OCI-LY1 (cell line): ENCODE measurements around the gene HLA-DOA.

ENCODE experiments used
- H2AFZ ChIP-seq: fragments of 200-600 bp; sonication (generic), shearing (Covaris generic); 2 replicates; pipeline ENCODE4 v1.6.0; 2014; ENCODE audit warnings: antibody characterized with exemption, mild to moderate bottlenecking, low read length
- H3F3A ChIP-seq: fragments of 200-600 bp; sonication (generic), shearing (Covaris generic); 2 replicates; pipeline ENCODE4 v1.6.0; 2014; ENCODE audit warnings: mild to moderate bottlenecking, antibody characterized with exemption, low read length, moderate library complexity; ENCODE audit not compliant: insufficient read depth
- H3K27ac ChIP-seq: fragments of 200-600 bp; sonication (generic); 2 replicates; pipeline ENCODE4 v1.5.1; 2014; ENCODE audit warnings: low read length, mixed run types, mild to moderate bottlenecking, low read depth; ENCODE audit not compliant: poor library complexity, severe bottlenecking
- H3K27me3 ChIP-seq: fragments of 200-600 bp; sonication (generic); 2 replicates; pipeline ENCODE4 v1.6.0; 2014; ENCODE audit warnings: antibody characterized with exemption, mild to moderate bottlenecking, low read length, moderate library complexity; ENCODE audit not compliant: insufficient read depth
- H3K36me3 ChIP-seq: fragments of 200-600 bp; sonication (generic); 2 replicates; pipeline ENCODE4 v1.6.1; 2014; ENCODE audit warnings: mild to moderate bottlenecking, antibody characterized with exemption, low read length, moderate library complexity, mixed read lengths; ENCODE audit not compliant: insufficient read depth
- H3K4me1 ChIP-seq: fragments of 200-600 bp; sonication (generic); 2 replicates; pipeline ENCODE4 v1.5.1; 2014; ENCODE audit warnings: mild to moderate bottlenecking, low read length, moderate library complexity; ENCODE audit not compliant: insufficient read depth, severe bottlenecking
- H3K4me2 ChIP-seq: fragments of 200-600 bp; sonication (generic), shearing (Covaris generic); 2 replicates; pipeline ENCODE4 v1.6.1; 2014; ENCODE audit warnings: low read length
- H3K4me3 ChIP-seq: fragments of 200-600 bp; sonication (generic); 2 replicates; pipeline ENCODE4 v1.5.1; 2014; ENCODE audit warnings: low read length, low read depth, mild to moderate bottlenecking, mixed read lengths; ENCODE audit not compliant: poor library complexity, severe bottlenecking
- H3K79me2 ChIP-seq: fragments of 200-600 bp; shearing (Covaris generic); 2 replicates; pipeline ENCODE4 v1.6.1; 2016; ENCODE audit warnings: mixed run types, low read length, mixed read lengths; ENCODE audit not compliant: insufficient read depth
- H3K9ac ChIP-seq: fragments of 200-600 bp; sonication (generic), shearing (Covaris generic); 2 replicates; pipeline ENCODE4 v1.6.1; 2014; ENCODE audit warnings: mild to moderate bottlenecking, low read length, mixed read lengths
- H3K9me2 ChIP-seq: fragments of 200-600 bp; sonication (generic), shearing (Covaris generic); 2 replicates; pipeline ENCODE4 v1.6.1; 2014; ENCODE audit warnings: low read depth, mild to moderate bottlenecking, low read length, mixed read lengths
- H3K9me3 ChIP-seq: fragments of 200-600 bp; shearing (Covaris generic); 2 replicates; pipeline ENCODE4 v1.6.1; 2014; ENCODE audit warnings: low read length, mixed read lengths
- H4K20me1 ChIP-seq: fragments of 200-600 bp; sonication (generic), shearing (Covaris generic); 2 replicates; pipeline ENCODE4 v1.6.0; 2016; ENCODE audit warnings: mild to moderate bottlenecking, low read length; ENCODE audit not compliant: insufficient read depth
- EZH2 ChIP-seq: fragments of 200-600 bp; sonication (generic), shearing (Covaris generic); IDR thresholded peaks from 2 replicates; pipeline ENCODE4 v1.8.0; 2017; ENCODE audit warnings: borderline replicate concordance, mixed run types, mild to moderate bottlenecking, antibody characterized with exemption, low read length, moderate library complexity, mixed read lengths
- TF ChIP-seq, protein P1 (sequence below): fragments of 200-600 bp; sonication (generic), shearing (Covaris generic); IDR thresholded peaks from 2 replicates; pipeline ENCODE4 v1.5.1; 2017; ENCODE audit warnings: mild to moderate bottlenecking, antibody characterized with exemption, low read length, moderate library complexity, mixed read lengths

HLA-DOA gene

DNA sequence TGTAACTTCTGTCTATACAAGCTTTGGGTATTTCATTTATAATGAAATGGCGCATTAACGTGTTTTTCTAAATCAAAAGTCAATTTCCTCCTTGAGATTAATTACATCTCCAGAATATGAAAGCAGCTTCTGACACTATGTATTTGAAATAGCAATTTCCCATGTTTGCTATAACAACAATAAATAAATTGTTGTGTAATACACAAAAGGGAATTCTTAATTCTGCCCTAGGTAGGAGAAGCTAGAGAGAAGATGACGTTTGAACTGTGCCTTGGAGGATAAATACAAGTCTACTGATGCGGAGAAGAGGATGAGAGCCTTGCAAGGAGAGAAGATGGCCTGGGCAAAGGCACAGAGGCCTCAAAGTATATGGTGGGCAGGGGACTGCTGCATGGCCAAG is 7.6 kb upstream of the HLA-DOA start:
- Histone ChIP-seq H3K79me2 (no peaks in the 10 kb centered on the region), H3K27ac (no peak overlapping the region), H4K20me1 (no peaks in the 10 kb centered on the region), H3F3A (no peaks in the 10 kb centered on the region), H3K4me2 (no peak overlapping the region), H3K4me1 (peaks cover 11% of the 10 kb centered on the region), H3K36me3 (no peaks in the 10 kb centered on the region), H3K9me3 (no peaks in the 10 kb centered on the region), H3K27me3 (no peaks in the 10 kb centered on the region), H3K9ac (no peak overlapping the region), H2AFZ (no peak overlapping the region), H3K4me3 (no peak overlapping the region), H3K9me2 (no peaks in the 10 kb centered on the region)
- TF ChIP-seq, protein P1, sequence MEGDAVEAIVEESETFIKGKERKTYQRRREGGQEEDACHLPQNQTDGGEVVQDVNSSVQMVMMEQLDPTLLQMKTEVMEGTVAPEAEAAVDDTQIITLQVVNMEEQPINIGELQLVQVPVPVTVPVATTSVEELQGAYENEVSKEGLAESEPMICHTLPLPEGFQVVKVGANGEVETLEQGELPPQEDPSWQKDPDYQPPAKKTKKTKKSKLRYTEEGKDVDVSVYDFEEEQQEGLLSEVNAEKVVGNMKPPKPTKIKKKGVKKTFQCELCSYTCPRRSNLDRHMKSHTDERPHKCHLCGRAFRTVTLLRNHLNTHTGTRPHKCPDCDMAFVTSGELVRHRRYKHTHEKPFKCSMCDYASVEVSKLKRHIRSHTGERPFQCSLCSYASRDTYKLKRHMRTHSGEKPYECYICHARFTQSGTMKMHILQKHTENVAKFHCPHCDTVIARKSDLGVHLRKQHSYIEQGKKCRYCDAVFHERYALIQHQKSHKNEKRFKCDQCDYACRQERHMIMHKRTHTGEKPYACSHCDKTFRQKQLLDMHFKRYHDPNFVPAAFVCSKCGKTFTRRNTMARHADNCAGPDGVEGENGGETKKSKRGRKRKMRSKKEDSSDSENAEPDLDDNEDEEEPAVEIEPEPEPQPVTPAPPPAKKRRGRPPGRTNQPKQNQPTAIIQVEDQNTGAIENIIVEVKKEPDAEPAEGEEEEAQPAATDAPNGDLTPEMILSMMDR: no peak

DNA sequence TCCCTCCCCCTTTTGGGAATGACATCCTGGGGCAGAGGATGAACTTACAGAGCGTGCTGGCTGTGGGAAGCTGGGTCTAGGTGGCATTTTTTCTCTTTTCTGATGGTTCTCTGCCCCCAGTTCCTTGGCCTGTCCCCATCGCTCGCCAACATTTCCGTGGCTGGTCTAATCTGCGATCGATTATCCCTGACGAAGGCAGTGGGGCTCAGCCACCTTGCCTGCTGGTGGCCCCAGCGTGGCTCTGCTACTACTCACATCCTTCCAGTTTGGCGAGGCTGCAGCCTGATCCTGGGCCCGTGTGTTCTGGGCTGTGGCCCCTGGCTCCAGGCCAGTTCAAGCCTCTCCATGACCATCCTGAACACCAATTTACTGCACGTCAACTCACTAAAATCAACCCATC is 6.4 kb upstream of the HLA-DOA start:
- Histone ChIP-seq H2AFZ (no peak overlapping the region), H3F3A (no peaks in the 10 kb centered on the region), H3K27me3 (no peaks in the 10 kb centered on the region), H3K9me2 (no peaks in the 10 kb centered on the region), H3K9me3 (no peaks in the 10 kb centered on the region), H3K4me3 (no peak overlapping the region), H3K4me1 (peaks cover 11% of the 10 kb centered on the region), H3K9ac (no peak overlapping the region), H3K79me2 (no peaks in the 10 kb centered on the region), H4K20me1 (no peaks in the 10 kb centered on the region), H3K4me2 (no peak overlapping the region), H3K27ac (no peak overlapping the region), H3K36me3 (no peaks in the 10 kb centered on the region)
- TF ChIP-seq, protein P1: no peak
- TF ChIP-seq EZH2: no peak

DNA sequence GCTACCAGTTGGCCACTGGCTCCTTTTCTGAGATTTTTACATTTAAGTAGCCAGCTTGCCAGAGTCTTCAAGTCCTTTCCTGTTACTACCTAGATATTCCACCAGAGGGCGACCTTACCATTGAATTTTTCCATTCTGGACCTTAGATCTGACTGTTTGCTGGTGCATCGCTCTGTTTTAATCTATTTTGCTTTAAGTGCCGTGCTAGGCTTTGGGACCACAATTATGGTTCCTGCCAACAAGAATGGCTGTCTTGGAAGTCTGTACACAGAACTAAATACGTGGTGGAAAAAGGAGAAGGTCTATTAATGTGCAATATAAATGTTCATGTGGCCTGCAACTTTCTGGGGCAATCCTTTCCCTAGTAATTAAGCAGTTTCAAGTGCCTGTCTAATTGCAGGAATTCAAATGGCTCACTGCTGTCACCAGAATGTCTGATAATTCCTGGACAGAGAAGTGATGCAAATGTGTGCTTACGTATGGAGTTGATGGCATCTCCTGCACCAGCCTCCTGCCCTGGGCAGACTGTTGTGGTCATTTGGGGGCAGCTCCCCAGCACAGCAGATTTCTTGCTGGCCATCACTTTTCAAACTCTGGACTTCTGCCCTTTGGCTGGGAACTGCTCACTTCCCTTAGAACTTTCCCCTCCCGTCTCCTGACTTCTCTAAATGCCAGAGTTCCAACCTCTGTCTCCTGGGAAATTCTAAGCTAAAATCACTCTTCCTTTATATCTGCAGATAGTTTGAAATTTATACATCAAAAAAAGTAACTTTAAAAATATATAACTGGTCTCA is 5.6 kb upstream of the HLA-DOA start:
- H3K27me3 ChIP-seq: no peaks in the 10 kb centered on the region
- H3K4me3 ChIP-seq: no peak overlapping the region
- H3K27ac ChIP-seq: no peak overlapping the region
- H3K9me3 ChIP-seq: no peaks in the 10 kb centered on the region
- H3F3A ChIP-seq: no peaks in the 10 kb centered on the region
- no peak overlapping the region for H3K9ac ChIP-seq
- H4K20me1 ChIP-seq: no peaks in the 10 kb centered on the region
- H3K9me2 ChIP-seq: no peaks in the 10 kb centered on the region
- TF ChIP-seq, protein P1: peak; percentile 74
- no peak for TF ChIP-seq EZH2
- H3K4me2 ChIP-seq: no peak overlapping the region
- H3K79me2 ChIP-seq: no peaks in the 10 kb centered on the region
- no peak overlapping the region for H2AFZ ChIP-seq
- H3K4me1 ChIP-seq: peaks cover 11% of the 10 kb centered on the region
- no peaks in the 10 kb centered on the region for H3K36me3 ChIP-seq
